HG03108 (cell line): ENCODE data around the gene DDX1.
"Not testable (repeated sequence)": the region's sequence is repeated elsewhere in the genome, so short reads cannot be mapped to it uniquely, and the experiment has no call there.

Source experiments
- ATAC-seq: cut with Tn5 transposase; IDR thresholded peaks from one replicate; pipeline ENCODE4 v1.9.1; 2021; ENCODE audit warnings: moderate library complexity; ENCODE audit not compliant: unreplicated experiment

The DDX1 gene

GRCh38 chr2:15614545-15615300 is 23.1 kb downstream of the DDX1 start:
- ATAC-seq: no peak

- no peak for ATAC-seq
Measured at GRCh38 chr2:15615301-15615920, 23.7 kb downstream of the DDX1 start.

- no peak for ATAC-seq
Measured at GRCh38 chr2:15616429-15616828, 24.8 kb downstream of the DDX1 start.

GRCh38 chr2:15616850-15617777 is 25.4 kb downstream of the DDX1 start:
- ATAC-seq: no peak

GRCh38 chr2:15617778-15618448 is 26.2 kb downstream of the DDX1 start:
- ATAC-seq: no peak

GRCh38 chr2:15618449-15618855 is 26.8 kb downstream of the DDX1 start:
- no peak for ATAC-seq

GRCh38 chr2:15619076-15619475 is 27.4 kb downstream of the DDX1 start:
- ATAC-seq: no peak

- no peak for ATAC-seq
Measured at GRCh38 chr2:15619510-15619909, 27.8 kb downstream of the DDX1 start.

GRCh38 chr2:15619938-15620337 is 28.3 kb downstream of the DDX1 start:
- no peak for ATAC-seq

GRCh38 chr2:15620340-15620739 is 28.7 kb downstream of the DDX1 start:
- ATAC-seq: no peak

- no peak for ATAC-seq
Measured at GRCh38 chr2:15620857-15621471, 29.3 kb downstream of the DDX1 start.

GRCh38 chr2:15621472-15621870 is 29.8 kb downstream of the DDX1 start:
- not testable (repeated sequence) for ATAC-seq

- ATAC-seq: no peak
Measured at GRCh38 chr2:15622214-15622613, 30.5 kb downstream of the DDX1 start.

- no peak for ATAC-seq
Measured at GRCh38 chr2:15622614-15623480, 31.2 kb downstream of the DDX1 start.

- ATAC-seq: no peak
Measured at GRCh38 chr2:15623481-15623796, 31.8 kb downstream of the DDX1 start.

- ATAC-seq: no peak
Measured at GRCh38 chr2:15623898-15624541, 32.4 kb downstream of the DDX1 start.

GRCh38 chr2:15624903-15625302 is 33.2 kb downstream of the DDX1 start:
- no peak for ATAC-seq

- ATAC-seq: no peak
Measured at GRCh38 chr2:15625344-15626036, 33.8 kb downstream of the DDX1 start.

- ATAC-seq: no peak
Measured at GRCh38 chr2:15626126-15626525, 34.5 kb downstream of the DDX1 start.
